Kidney tubule cell (primary cell): ENCODE results near the gene MRE11.
"Not testable (repeated sequence)": the region's sequence is repeated elsewhere in the genome, so short reads cannot be mapped to it uniquely, and the experiment has no call there.

Experiments used
- DNase-seq: peaks from one replicate; pipeline ENCODE4 v3.0.0-alpha.2; 2018; ENCODE audit warnings: low spot score

The MRE11 gene

GRCh38 chr11:94424011-94424410 is 69.6 kb downstream of the MRE11 start:
- DNase-seq = no peak

DNA sequence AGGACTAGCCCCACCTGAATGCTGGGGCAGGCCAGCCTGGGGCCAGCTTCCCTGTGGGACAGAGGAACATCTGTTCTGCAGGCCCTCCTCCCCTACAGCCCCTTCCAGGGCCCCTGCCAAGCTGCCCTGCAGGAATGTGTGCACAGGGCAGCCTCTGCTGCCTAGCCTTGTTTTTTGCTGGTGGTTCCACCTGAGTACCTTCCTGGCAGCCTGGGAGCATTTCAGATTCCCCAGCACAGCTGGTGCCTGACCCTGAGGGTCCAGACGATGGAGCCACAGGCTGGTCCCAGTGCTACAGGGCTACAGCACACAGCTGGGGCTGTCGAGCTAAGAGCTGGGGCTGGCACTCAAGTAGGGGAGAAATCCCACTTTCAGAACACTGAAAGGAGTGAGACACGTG is 70.1 kb downstream of the MRE11 start:
- DNase-seq = peak; percentile 70

- no peak for DNase-seq
Measured at GRCh38 chr11:94418123-94418765, 75.4 kb downstream of the MRE11 start.

DNA sequence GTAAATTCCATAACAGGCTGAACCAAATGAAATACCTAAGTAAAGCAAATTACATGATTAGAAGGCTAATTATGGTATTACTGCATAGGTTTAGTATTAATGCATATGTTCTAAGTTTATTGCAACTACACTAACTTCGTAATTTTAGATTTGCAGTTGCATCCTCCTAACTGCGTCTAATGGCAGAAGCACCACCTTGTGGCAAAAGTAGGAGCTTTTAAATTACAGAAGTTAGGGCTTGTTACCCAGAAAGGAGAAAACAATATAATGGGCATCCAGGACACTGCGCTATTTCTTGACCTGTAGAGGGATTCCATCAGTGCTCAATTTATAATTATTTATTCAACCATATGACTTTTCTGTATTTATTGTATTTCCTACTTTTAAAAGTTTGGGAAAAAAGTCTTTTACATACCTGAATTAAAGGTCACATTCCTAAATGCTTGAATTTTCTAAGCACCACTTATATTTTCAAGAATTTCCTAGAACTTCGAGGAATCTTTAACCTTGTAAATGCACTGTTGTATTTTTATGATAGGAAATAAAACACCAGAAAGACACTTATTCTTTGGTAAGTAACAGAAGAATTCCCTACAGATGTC is 76.2 kb downstream of the MRE11 start:
- DNase-seq = peak; percentile 30

- DNase-seq = no peak
Measured at GRCh38 chr11:94405062-94405833, 88.4 kb downstream of the MRE11 start.

- no peak for DNase-seq
Measured at GRCh38 chr11:94402355-94402754, 91.3 kb downstream of the MRE11 start.

GRCh38 chr11:94401773-94402265 is 91.8 kb downstream of the MRE11 start:
- DNase-seq = no peak

- DNase-seq = peak; percentile 8
Measured at GRCh38 chr11:94400839-94401772, 92.5 kb downstream of the MRE11 start, which contains the start of gene GPR83. GPR83 (minus strand) TSS chr11:94401419; CDS start chr11:94401247, 172 bp downstream.

GRCh38 chr11:94400457-94400838 is 93.2 kb downstream of the MRE11 start:
- DNase-seq = no peak

- DNase-seq = no peak
Measured at GRCh38 chr11:94400050-94400449, 93.6 kb downstream of the MRE11 start.

DNA sequence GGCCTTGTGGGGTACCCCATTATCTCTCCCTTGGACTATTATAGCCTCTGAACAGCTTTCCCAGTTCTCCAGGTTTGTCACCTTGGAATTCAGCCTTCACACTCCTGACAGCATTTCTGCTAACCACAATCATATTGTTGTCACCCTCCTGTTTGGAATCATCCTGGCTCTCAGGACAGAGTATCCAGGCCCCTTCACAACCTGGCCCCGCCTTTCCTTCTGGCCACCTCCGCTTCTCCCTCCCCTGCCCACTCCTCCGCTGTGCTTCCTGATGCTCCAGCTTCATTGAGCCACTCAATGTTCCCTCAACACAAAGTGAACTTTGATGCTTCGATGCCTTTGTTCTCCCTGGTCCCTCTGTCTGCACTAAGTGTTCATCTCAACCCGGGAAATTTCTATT is 95.5 kb downstream of the MRE11 start:
- no peak for DNase-seq

- DNase-seq = no peak
Measured at GRCh38 chr11:94396282-94396681, 97.4 kb downstream of the MRE11 start.

- not testable (repeated sequence) for DNase-seq
Measured at GRCh38 chr11:94391937-94392336, 101.7 kb downstream of the MRE11 start.

DNA sequence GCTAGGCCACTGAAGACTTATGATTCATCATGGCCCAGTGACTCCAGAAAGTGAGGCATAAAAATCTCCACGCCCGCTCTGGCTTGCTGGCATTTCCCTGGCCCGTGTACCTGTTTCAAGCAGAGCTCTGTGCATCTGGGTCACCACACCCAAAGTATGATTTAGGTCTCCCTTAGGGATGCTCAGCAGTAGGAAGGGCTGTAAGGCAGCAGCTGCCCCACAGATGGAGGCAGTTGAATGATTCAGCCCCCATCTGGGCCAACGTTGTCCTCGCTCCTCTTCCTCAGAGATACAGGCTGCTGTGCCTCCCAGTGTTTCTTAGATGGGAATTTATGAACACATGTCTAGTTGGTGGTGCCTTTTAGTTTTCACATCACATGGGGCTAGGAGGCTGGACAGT is 114.0 kb downstream of the MRE11 start:
- no peak for DNase-seq

GRCh38 chr11:94376841-94377240 is 116.8 kb downstream of the MRE11 start:
- DNase-seq = no peak

- not testable (repeated sequence) for DNase-seq
Measured at GRCh38 chr11:94370576-94370975, 123.1 kb downstream of the MRE11 start.
